Measurements from ENCODE around the gene LGALS1.
"Not testable (repeated sequence)": the region's sequence is repeated elsewhere in the genome, so short reads cannot be mapped to it uniquely, and the experiment has no call there.

GRCh38 chr22:37656583-37656982 is 18.9 kb upstream of the LGALS1 start:
- not testable (repeated sequence) for TF ChIP-seq CTCF, POLR2A (IDR thresholded peaks at IDR 0.05)

Data from Peyer's patch (tissue), 4 donors.